SKM-1 treated with dmso at 0.1 percent for 144 hours (cell line): ENCODE measurements around the gene SFTPA1.
"Not testable (repeated sequence)": the region's sequence is repeated elsewhere in the genome, so short reads cannot be mapped to it uniquely, and the experiment has no call there.

Source experiments
- DNase-seq: peaks from one replicate; lab custom pipeline; 2025; ENCODE audit not compliant: unreplicated experiment; lab: John Stamatoyannopoulos, UW

The SFTPA1 gene

DNA sequence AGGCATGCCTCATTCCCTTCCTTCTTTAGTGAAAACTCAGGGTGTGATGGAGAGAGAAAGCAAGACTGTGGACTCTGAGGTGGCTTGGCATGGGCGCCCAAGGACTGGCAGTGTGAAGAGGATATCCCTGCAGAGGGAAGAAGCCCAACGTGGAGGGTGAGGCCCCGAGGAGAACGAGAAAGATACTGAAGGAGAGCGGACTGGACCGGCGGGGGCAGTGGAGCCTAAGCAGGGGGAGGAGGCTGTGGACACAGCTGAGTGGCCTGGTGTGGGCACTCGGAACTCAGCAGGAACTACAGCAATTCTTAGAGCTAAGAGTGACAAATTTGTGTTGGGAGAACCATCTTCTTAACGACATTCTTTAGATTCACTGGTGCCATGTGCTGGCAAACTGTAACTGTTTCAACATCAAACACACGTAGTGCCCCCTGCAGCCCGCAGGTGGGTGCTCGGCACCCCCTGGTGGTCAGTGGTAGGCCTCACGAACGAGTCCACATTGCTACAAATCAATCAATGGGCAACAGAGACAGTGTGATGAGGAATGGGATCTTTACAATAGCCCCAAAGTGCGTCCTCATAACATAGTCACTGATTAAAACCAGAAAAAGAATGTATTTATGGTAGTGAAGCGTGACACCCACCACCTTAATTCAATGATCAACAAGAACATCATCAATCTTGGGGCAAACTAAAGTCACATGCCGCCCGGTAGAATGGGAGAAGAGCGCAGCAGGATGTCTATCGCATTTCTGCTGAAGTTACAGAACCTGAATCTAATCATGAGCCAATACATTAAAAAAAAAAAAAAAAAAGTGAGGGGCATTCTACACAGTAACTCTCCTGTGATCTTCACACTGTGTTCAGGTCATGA, 2.0 kb upstream of the SFTPA1 start:
- no peak for DNase-seq

GRCh38 chr10:79611193-79611976, 646 bp downstream of the SFTPA1 start:
- not testable (repeated sequence) for DNase-seq

GRCh38 chr10:79615577-79615976, 4.8 kb downstream of the SFTPA1 start:
- DNase-seq = no peak

GRCh38 chr10:79616164-79616563, 5.4 kb downstream of the SFTPA1 start:
- DNase-seq = no peak

DNA sequence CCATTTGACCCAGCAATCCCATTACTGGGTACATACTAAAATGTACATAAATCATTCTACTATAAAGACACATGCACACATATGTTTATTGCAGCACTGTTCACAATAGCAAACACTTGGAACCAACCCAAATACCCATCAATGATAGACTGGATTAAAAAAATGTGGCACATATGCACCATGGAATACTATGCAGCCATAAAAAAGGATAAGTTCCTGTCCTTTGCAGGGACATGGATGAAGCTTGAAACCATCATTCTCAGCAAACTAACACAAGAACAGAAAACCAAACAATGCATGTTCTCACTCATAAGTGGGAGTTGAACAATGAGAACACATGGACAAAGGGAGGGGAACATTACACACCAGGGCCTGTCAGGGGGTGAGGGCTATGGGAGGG, 12.9 kb downstream of the SFTPA1 start:
- not testable (repeated sequence) for DNase-seq

DNA sequence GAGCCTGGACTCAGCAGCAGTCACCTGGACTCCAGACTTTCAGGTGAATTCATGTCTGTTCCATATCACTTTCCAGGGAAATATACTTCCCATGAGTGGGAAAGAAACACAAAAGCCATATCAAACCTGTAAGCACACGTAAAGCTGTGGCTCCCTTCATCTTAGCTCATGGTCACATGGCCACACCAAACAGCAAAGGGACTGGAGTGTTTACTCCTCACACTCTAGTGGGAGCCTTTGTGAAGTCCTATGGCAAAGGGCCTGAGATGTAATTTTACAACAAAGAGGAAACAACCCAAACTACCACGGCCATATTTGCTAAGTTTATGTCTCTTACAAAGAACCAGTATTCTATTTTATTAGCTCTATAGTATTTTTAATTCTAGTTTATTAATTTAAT, 16.3 kb downstream of the SFTPA1 start:
- DNase-seq = no peak

- no peak for DNase-seq
These were observed 17.3 kb downstream of the SFTPA1 start for GRCh38 chr10:79628083-79628482.

- no peak for DNase-seq
These were observed 18.5 kb downstream of the SFTPA1 start for GRCh38 chr10:79628988-79629954.

- DNase-seq = no peak
These were observed 19.2 kb downstream of the SFTPA1 start for GRCh38 chr10:79629955-79630327.

DNA sequence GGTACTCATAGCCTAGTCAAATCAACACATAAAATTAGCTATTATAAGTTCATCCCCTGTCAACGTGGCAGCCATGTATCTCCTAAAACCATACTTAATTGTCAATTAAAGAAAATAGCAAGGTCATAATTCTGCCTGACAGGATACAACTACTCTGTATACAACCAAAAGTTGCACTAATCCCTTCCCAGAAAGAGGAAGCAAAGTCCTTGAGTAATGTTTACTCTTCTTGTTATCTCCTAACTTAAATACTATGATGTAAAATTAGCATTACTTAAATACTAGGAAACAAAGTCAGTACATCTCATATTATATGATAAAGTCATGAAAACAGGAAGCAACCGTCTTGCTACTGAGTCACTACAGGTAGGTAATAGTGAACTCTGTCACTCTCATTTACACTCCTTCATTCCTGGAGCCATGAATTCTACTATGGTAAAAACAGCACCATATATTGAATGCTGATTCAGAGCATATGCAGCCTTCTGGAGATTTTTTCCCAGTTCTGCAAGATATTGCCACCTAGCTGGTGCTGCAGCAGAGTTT, 26.0 kb downstream of the SFTPA1 start:
- peak; percentile 24 for DNase-seq

DNA sequence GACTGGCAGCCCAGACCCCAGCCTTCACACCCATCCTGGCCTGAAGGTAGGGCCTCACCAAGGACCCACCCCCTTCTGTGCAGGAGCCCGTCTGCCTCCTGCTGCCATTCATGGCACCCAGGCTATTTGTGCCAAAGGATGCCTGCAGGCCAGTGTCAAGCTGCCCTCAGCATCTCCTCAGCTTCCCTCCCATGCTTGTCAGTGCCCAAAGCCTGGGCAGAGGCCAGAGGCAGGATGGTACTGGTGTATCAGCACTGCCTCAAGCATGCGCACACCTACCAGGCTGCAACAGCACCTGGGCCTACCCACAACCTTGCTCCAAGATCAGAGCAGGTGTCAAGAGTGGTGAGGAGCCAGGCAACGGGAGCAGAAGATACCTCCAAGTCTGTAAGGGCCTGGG, 27.6 kb downstream of the SFTPA1 start:
- DNase-seq = no peak

DNA sequence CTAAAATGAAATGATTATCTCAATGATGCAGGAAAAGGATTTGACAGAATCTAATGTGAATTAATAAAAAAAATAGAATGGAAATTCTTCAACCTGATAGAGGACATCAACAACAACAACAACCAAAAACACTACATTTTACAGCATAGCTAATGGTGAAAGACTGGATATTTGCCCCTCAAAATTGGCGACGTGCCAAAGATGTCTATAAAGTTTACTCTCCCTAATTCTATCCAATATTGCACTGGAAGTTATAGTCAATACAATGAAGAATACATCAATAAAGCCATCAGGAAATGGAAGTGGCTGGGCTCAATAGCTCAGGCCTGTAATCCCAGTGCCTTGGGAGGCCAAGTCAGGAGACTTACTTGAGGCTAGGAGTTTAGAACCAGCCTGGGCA, 42.0 kb downstream of the SFTPA1 start:
- not testable (repeated sequence) for DNase-seq

- not testable (repeated sequence) for DNase-seq
These were observed 52.5 kb downstream of the SFTPA1 start for GRCh38 chr10:79663287-79663686.

- not testable (repeated sequence) for DNase-seq
These were observed 53.9 kb downstream of the SFTPA1 start for GRCh38 chr10:79664686-79665085.
